GM12801 (cell line): Measurements from ENCODE around the gene NAA10.

Experiments
- TF ChIP-seq, protein P1 (sequence below): IDR thresholded peaks from one replicate; pipeline ENCODE4 v1.5.1; 2011; ENCODE audit warnings: control low read depth; ENCODE audit not compliant: insufficient read length; ENCODE audit errors: extremely low read depth

Gene NAA10

DNA sequence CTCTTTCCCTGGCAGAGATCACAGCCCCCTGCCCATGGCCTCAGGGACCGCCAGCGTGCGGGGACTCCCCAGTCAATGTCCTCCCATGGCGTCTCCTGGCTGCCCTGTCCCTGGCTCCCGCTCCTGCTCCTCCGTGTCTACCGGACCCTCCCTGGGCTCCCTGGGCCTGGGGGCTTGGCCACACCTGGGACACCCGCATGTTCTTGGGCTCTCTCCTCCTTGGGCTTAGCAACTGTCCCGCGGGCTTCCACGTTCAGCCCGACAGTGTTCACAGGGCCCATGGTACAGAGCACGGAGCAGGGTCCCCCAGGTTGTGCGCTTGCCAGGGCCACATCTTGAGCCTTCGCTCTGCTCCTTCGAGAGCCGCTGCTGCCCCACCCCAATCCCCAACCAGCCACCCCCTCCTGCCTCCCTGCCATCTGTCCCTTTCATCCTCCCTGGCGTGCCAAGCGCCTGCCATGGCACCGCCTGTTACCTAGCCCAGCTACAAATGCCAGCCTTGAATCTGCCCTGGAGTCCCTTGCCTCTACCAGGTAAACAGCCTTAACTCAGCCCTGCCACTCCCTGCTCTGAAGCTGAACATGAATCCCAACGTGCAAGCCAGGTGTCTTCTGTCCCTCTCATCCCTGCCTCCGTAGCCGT, 26.5 kb downstream of the NAA10 start:
- TF ChIP-seq, protein P1, sequence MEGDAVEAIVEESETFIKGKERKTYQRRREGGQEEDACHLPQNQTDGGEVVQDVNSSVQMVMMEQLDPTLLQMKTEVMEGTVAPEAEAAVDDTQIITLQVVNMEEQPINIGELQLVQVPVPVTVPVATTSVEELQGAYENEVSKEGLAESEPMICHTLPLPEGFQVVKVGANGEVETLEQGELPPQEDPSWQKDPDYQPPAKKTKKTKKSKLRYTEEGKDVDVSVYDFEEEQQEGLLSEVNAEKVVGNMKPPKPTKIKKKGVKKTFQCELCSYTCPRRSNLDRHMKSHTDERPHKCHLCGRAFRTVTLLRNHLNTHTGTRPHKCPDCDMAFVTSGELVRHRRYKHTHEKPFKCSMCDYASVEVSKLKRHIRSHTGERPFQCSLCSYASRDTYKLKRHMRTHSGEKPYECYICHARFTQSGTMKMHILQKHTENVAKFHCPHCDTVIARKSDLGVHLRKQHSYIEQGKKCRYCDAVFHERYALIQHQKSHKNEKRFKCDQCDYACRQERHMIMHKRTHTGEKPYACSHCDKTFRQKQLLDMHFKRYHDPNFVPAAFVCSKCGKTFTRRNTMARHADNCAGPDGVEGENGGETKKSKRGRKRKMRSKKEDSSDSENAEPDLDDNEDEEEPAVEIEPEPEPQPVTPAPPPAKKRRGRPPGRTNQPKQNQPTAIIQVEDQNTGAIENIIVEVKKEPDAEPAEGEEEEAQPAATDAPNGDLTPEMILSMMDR, result no peak

DNA sequence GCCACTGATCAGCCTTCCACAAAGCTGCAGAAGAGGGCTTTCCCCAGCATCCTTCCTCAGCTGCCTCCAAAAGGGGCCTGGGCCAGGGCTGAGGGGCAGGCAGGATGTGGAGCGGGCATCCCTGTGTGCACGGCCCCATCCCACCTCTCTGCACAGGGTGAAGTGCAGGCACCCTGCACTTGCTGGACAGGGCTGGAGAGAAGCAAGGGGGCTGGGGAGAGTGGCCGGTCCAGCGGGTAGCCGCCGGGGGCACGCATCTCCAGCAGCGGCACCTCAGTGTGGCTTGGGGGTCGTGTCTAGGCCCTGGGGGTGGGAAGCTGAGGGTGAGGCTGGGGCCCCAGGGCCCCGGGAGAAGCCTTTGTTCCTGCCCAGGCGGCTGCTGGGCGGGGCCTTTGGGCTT, 27.4 kb downstream of the NAA10 start:
- TF ChIP-seq, protein P1, result no peak

DNA sequence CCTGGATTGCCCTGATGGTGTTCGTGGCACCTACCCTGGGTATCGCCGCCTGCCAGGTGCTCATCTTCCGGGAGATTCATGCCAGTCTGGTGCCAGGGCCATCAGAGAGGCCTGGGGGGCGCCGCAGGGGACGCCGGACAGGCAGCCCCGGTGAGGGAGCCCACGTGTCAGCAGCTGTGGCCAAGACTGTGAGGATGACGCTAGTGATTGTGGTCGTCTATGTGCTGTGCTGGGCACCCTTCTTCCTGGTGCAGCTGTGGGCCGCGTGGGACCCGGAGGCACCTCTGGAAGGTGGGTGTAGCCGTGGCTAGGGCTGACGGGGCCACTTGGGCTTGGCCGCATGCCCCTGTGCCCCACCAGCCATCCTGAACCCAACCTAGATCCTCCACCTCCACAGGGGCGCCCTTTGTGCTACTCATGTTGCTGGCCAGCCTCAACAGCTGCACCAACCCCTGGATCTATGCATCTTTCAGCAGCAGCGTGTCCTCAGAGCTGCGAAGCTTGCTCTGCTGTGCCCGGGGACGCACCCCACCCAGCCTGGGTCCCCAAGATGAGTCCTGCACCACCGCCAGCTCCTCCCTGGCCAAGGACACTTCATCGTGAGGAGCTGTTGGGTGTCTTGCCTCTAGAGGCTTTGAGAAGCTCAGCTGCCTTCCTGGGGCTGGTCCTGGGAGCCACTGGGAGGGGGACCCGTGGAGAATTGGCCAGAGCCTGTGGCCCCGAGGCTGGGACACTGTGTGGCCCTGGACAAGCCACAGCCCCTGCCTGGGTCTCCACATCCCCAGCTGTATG, 28.5 kb downstream of the NAA10 start:
- TF ChIP-seq, protein P1, result no peak

DNA sequence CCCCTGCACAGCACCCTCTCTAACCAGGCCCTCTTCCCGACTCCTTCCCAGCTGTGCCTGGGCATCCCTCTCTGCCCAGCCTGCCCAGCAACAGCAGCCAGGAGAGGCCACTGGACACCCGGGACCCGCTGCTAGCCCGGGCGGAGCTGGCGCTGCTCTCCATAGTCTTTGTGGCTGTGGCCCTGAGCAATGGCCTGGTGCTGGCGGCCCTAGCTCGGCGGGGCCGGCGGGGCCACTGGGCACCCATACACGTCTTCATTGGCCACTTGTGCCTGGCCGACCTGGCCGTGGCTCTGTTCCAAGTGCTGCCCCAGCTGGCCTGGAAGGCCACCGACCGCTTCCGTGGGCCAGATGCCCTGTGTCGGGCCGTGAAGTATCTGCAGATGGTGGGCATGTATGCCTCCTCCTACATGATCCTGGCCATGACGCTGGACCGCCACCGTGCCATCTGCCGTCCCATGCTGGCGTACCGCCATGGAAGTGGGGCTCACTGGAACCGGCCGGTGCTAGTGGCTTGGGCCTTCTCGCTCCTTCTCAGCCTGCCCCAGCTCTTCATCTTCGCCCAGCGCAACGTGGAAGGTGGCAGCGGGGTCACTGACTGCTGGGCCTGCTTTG, 29.2 kb downstream of the NAA10 start:
- TF ChIP-seq, protein P1, result no peak

DNA sequence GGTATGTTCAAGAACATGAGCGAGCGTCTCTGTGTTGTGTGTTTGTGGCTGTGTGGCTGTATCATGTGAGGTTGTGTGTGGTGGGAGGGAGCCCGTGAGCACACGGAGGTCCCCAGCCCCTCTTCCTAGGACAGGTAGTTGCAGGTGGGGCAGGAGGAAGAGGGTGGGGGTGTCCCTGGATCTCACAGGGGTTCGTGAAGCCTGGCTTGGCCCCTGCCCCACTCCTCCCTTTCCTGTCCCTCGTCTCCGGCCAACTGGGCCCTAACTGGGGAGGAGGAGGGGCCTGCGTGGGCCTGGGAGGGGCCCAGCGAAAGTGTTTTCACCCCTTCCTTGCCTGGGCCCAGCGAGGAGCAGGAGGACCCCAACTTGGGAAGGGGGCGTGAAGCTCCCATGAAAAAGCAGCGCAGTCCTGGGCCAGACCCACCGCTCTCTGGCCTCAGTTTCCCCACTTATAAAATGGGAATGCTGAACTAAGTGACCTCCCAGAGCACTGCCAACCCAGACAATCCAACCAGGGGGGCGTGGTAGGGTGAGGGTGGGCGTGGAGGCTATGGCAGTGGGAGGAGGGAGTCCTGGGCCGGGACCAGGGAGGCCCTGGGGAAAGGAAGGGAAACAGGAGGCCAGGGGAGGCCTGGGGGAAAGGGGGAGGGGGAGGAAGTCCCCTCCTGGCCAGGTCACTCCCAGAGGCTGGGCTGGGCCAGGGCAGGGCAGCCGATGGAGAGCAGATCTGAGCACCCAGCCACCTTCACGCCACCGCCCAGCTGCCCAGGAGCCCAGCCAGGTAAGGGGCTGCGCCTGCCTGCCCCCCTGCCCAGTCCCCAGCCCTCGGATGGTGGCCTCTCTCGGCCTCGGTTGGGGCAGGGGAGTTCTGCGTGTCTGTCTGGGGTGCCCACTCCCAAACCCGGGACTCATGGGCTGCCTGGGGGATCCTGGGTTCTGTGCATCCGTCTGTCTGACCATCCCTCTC, 30.6 kb downstream of the NAA10 start, which contains the start of gene AVPR2:
Gene AVPR2 (plus strand): TSS at position 683 of the 967 bp plus-strand sequence. CDS start 473 bp downstream, outside the sequence.
- TF ChIP-seq, protein P1, result no peak

DNA sequence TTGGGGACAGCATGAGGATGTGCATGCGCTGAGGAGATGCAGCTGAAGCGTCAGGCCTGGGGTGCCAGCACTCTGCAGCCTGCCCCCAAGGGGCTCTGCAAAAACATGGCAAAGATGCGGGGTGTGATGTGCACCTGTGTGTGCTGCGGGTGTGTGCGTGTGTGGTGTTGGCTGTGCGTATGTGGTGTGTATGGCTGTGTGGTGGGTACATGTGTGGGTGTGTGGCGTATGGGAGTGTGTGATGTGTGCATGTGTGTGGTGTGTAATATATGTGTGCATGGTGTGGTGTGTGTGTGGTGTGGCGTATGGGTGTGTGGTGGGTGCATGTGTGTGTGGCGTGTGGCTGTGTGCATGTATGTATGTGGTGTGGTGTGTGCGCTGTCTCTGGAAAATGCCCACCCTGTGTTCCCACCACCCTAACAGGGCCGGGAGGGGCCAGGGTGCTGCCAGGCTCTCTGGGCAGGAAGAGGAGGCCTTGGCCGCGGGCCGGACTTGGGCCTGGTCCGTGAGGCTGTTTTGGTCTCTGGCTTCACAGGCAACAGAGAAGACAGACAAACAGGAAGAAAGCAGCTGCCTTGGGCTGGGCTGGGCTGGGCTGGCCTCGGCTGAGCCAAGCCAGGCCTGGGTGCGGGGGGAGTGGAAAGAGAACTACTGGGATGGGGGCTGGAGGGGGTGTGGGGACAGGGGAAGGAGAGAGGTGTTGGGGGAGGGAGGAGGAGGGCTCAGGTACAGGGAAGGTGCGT, 31.4 kb downstream of the NAA10 start:
- TF ChIP-seq, protein P1, result no peak
